Epithelial cell of umbilical artery (primary cell): ENCODE measurements around the gene CP. TPM values are rescaled to one million over a fixed set of nuclear protein-coding genes. Genes with fewer than 3 reads are reported as not detected.

Source experiments
- total RNA-seq: library from RNA; depleted of rRNA; stranded (reverse); fragments of >200 nt; gene quantifications from 2 replicates; pipeline ENCODE4 v1.2.3, GENCODE V29; 2014

CP gene
- not detected in 2 replicates for total RNA-seq

DNA sequence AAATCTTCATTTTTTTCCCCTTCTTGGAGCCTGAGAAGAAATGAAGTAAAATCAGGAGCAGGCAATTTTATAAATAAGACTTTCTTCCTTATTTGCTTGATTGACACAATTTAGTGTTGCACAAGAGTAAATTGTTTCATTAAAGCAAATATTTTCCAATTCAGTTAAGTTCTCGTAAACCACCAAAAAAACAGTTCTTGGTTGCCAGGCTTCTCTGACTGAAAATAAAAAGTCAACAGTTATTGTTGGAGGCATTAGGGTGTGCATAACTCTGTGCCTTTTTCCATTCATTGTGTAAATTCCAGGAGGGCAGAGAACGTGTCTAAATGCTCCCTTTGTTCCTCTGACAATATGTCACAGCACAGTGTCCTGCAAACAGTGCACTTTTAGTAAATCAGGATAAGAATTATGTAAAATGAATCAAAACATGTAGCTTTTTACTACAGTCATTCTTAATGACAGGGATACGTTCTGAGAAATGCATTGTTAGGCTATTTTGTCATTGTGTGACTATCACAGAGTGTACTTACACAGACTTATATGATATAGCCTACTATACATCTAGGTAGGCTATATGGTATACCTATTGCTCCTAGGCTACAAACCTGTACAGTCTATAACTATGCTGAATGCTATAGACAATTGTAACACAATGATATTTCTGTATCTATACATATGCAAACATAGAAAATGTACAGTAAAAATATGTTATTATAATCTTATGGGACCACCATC lies at the start of gene CP:
Gene CP, minus strand, starts transcription at position 47 of the 735 bp plus-strand sequence. Its CDS starts 37 bp downstream, at position 10.

GRCh38 chr3:149129326-149130205 lies 92.1 kb downstream of the CP start, which contains the start of gene HPS3:
TSS of gene HPS3 (plus strand) at chr3:149129638. CDS start at chr3:149129724, 86 bp downstream.

Other genes with a start within 250 kb of the CP start
- 45.6 and 47.7 TPM in 2 replicates for gene GYG1, start 230.3 kb downstream of the CP start, total RNA-seq
- 38.0 and 40.4 TPM in 2 replicates for gene HLTF, start 135.3 kb downstream of the CP start, total RNA-seq
- 16.9 and 30.5 TPM in 2 replicates for gene HPS3, start 92.2 kb downstream of the CP start, total RNA-seq
- 48.7 and 164 TPM in 2 replicates for gene TM4SF18, start 111.8 kb upstream of the CP start, total RNA-seq
- gene TM4SF1, start 155.8 kb upstream of the CP start, total RNA-seq, result 1,177 and 1,280 TPM in 2 replicates